GM12891 (cell line): Measurements from ENCODE around the gene KRT8.
A peak's percentile ranks its signal among the peaks of the same experiment; 100 is the strongest.
"Not testable (repeated sequence)": the region's sequence is repeated elsewhere in the genome, so short reads cannot be mapped to it uniquely, and the experiment has no call there.

ENCODE experiments used
- DNase-seq: peaks from one replicate; pipeline ENCODE4 v3.0.0; 2011; ENCODE audit warnings: low spot score; ENCODE audit not compliant: insufficient read length
- FAIRE-seq: peaks from 2 replicates; lab custom pipeline; 2011; peaks lifted over from hg19 to GRCh38; lab: Jason Lieb, UNC
- PAX5 ChIP-seq: IDR thresholded peaks from 2 replicates; pipeline ENCODE4 v1.6.1; 2011; ENCODE audit warnings: low read length, moderate library complexity, mild to moderate bottlenecking; ENCODE audit not compliant: insufficient read depth, severe bottlenecking
- POLR2A ChIP-seq: IDR thresholded peaks from 2 replicates; pipeline ENCODE4 v1.6.1; 2011; ENCODE audit warnings: low read depth, low read length, control low read depth
- POLR2AphosphoS5 ChIP-seq: IDR thresholded peaks from 2 replicates; pipeline ENCODE4 v1.6.1; 2011; ENCODE audit warnings: low read depth, low read length, control low read depth
- POU2F2 ChIP-seq: IDR thresholded peaks from 2 replicates; pipeline ENCODE4 v1.6.1; 2011; ENCODE audit warnings: low read depth, mild to moderate bottlenecking, control low read depth, low read length, moderate library complexity
- SPI1 ChIP-seq: IDR thresholded peaks from 2 replicates; pipeline ENCODE4 v1.6.1; 2011; ENCODE audit warnings: low read depth, low read length, control low read depth
- TAF1 ChIP-seq: IDR thresholded peaks from 2 replicates; pipeline ENCODE4 v1.6.1; 2011; ENCODE audit warnings: low read depth, low read length, control low read depth

KRT8 gene

GRCh38 chr12:52895726-52896189 is 9.1 kb downstream of the KRT8 start:
- FAIRE-seq (no peak), DNase-seq (no peak)
- TF ChIP-seq POU2F2 = no peak
- no peak for TF ChIP-seq POLR2AphosphoS5
- no peak for TF ChIP-seq POLR2A
- no peak for TF ChIP-seq SPI1
- TF ChIP-seq TAF1 = no peak
- no peak for TF ChIP-seq PAX5

- no peak for FAIRE-seq
- DNase-seq = no peak
- TF ChIP-seq TAF1 (no peak), POLR2A (no peak)
These were observed 11.9 kb downstream of the KRT8 start for GRCh38 chr12:52892974-52893373.

- no peak for FAIRE-seq
- DNase-seq = no peak
- no peak for TF ChIP-seq SPI1
- no peak for TF ChIP-seq POU2F2
- no peak for TF ChIP-seq POLR2AphosphoS5
- TF ChIP-seq POLR2A = no peak
- TF ChIP-seq PAX5 = no peak
- no peak for TF ChIP-seq TAF1
These were observed 12.5 kb downstream of the KRT8 start for GRCh38 chr12:52892207-52892852.

- FAIRE-seq (no peak), DNase-seq (no peak)
- TF ChIP-seq POU2F2 = no peak
- TF ChIP-seq TAF1 = no peak
- TF ChIP-seq POLR2AphosphoS5 = no peak
- no peak for TF ChIP-seq POLR2A
- TF ChIP-seq PAX5 = no peak
- no peak for TF ChIP-seq SPI1
These were observed 13.8 kb downstream of the KRT8 start for GRCh38 chr12:52891044-52891443.

- no peak for TF ChIP-seq POU2F2
- TF ChIP-seq TAF1 = no peak
- no peak for TF ChIP-seq POLR2AphosphoS5
- no peak for TF ChIP-seq PAX5
- no peak for TF ChIP-seq POLR2A
- no peak for TF ChIP-seq SPI1
- DNase-seq (no peak), FAIRE-seq (no peak)
These were observed 14.5 kb downstream of the KRT8 start for GRCh38 chr12:52890417-52890816.

GRCh38 chr12:52884526-52885293 is 20.2 kb downstream of the KRT8 start:
- no peak for FAIRE-seq
- DNase-seq = peak; percentile 69
- TF ChIP-seq POLR2AphosphoS5 = no peak
- no peak for TF ChIP-seq SPI1
- TF ChIP-seq TAF1 = no peak
- TF ChIP-seq PAX5 = no peak
- TF ChIP-seq POU2F2 = no peak
- TF ChIP-seq POLR2A = no peak

GRCh38 chr12:52880499-52880898 is 24.4 kb downstream of the KRT8 start:
- FAIRE-seq, DNase-seq: not testable (repeated sequence)

- DNase-seq (peak; percentile 73), FAIRE-seq (peak; percentile 62)
- TF ChIP-seq PAX5 (no peak), POLR2AphosphoS5 (no peak), TAF1 (no peak), POLR2A (no peak), SPI1 (no peak), POU2F2 (no peak)
These were observed 25.2 kb downstream of the KRT8 start for GRCh38 chr12:52879394-52880351.
